HCT116 (cell line): ENCODE measurements around the gene IFT74. TPM values are rescaled to one million over a fixed set of nuclear protein-coding genes. Genes with fewer than 3 reads are reported as not detected.

ENCODE experiments used
- ATAC-seq: fragments of 200-7000 bp; cut with Tn5 transposase; 2 replicates; pipeline ENCODE4 v1.9.1; 2020; ENCODE audit warnings: mild to moderate bottlenecking, moderate library complexity
- BruUV-seq: library from RNA; stranded (reverse); fragments of 400-500 nt; replicated peaks from 2 replicates; lab custom pipeline; 2021; lab: Mats Ljungman, UMichigan
- CTCF ChIA-PET: fragments of 300-600 bp; sonication (Branson Sonifier 250); formaldehyde crosslinking; loops from one replicate; lab custom pipeline; 2021; ENCODE audit warnings: antibody characterized with exemption; lab: Charles Lee
- POLR2A ChIA-PET: fragments of 300-600, 350-600 bp; sonication (Branson Sonifier 250); formaldehyde crosslinking; loops from one replicate; lab custom pipeline; 2021; ENCODE audit warnings: antibody characterized with exemption; lab: Charles Lee
- RAD21 ChIA-PET, 2 experiments: fragments of 300-600 bp; sonication (Branson Sonifier 250); formaldehyde crosslinking; loops; one replicate each; lab custom pipeline; 2023; ENCODE audit warnings: low total read pairs in 2 of 2; ENCODE audit not compliant: uncharacterized antibody in 2 of 2, unreplicated experiment in 2 of 2, low non-redundant PET in 1 of 2; lab: Charles Lee
- DNase-seq: peaks from one replicate; pipeline ENCODE4 v3.0.0-alpha.2; 2010; ENCODE audit warnings: low read depth, low spot score
- H2AFZ ChIP-seq: fragments of 200-600 bp; shearing (Covaris generic), sonication (generic); 2 replicates; pipeline ENCODE4 v1.6.1; 2017; ENCODE audit warnings: low read depth, mixed run types, mixed read lengths, antibody characterized with exemption, low read length; ENCODE audit not compliant: poor library complexity, severe bottlenecking
- H3K27ac ChIP-seq: 2 replicates; pipeline ENCODE4 v1.5.1; 2012; ENCODE audit warnings: low read depth, low read length
- H3K27me3 ChIP-seq: fragments of 200-600 bp; sonication (generic); 2 replicates; pipeline ENCODE4 v1.6.1; 2016; ENCODE audit warnings: mixed run types, low read length, mixed read lengths; ENCODE audit not compliant: insufficient read depth
- H3K36me3 ChIP-seq, 2 experiments: fragments of 200-500 bp in 1 of 2; fragments of 200-600 bp in 1 of 2; sonication (Bioruptor generic) in 1 of 2; sonication (generic) in 1 of 2; 2 replicates each; pipeline versions ENCODE4 v1.5.1 to v1.6.1; 2014 to 2016; ENCODE audit warnings: low read length in 2 of 2, inconsistent platforms in 1 of 2, mixed read lengths in 1 of 2, mixed run types in 1 of 2; ENCODE audit not compliant: insufficient read depth in 2 of 2, control insufficient read depth in 1 of 2
- H3K4me1 ChIP-seq, 2 experiments: fragments of 200-600 bp in 1 of 2; sonication (generic) in 1 of 2; 2 replicates each; pipeline versions ENCODE4 v1.5.1 to v1.6.1; 2012 to 2017; ENCODE audit warnings: low read length in 2 of 2, inconsistent platforms in 1 of 2, mild to moderate bottlenecking in 1 of 2, mixed read lengths in 1 of 2, mixed run types in 1 of 2, moderate library complexity in 1 of 2; ENCODE audit not compliant: insufficient read depth in 2 of 2, control insufficient read depth in 1 of 2
- H3K4me2 ChIP-seq: fragments of 200-600 bp; sonication (generic); 2 replicates; pipeline ENCODE4 v1.6.1; 2017; ENCODE audit warnings: mixed run types, low read length, mixed read lengths
- H3K4me3 ChIP-seq, 2 experiments: fragments of 200-600 bp in 1 of 2; sonication (generic) in 1 of 2; replicated peaks in 1 of 2; 2 replicates each; pipeline ENCODE4 v1.5.1; 2011 to 2016; ENCODE audit warnings: low read length in 2 of 2, control low read depth in 1 of 2, low read depth in 1 of 2, mild to moderate bottlenecking in 1 of 2, mixed read lengths in 1 of 2, mixed run types in 1 of 2
- H3K79me2 ChIP-seq: fragments of 200-600 bp; sonication (generic); 2 replicates; pipeline ENCODE4 v1.6.1; 2017; ENCODE audit warnings: mild to moderate bottlenecking, mixed run types, low read length, moderate library complexity, mixed read lengths; ENCODE audit not compliant: insufficient read depth
- H3K9ac ChIP-seq: fragments of 200-600 bp; sonication (generic); 2 replicates; pipeline ENCODE4 v1.6.1; 2016; ENCODE audit warnings: low read length, mixed read lengths
- H3K9me2 ChIP-seq: fragments of 200-600 bp; sonication (generic), shearing (Covaris generic); 2 replicates; pipeline ENCODE4 v1.6.1; 2017; ENCODE audit warnings: mixed run types, mild to moderate bottlenecking, moderate library complexity; ENCODE audit not compliant: insufficient read depth
- H3K9me3 ChIP-seq, 2 experiments: fragments of 200-500 bp in 1 of 2; fragments of 200-600 bp in 1 of 2; sonication (Bioruptor generic) in 1 of 2; sonication (generic) in 1 of 2; 2 replicates each; pipeline ENCODE4 v1.6.1; 2014 to 2017; ENCODE audit warnings: low read length in 2 of 2, mixed read lengths in 2 of 2, inconsistent platforms in 1 of 2, low read depth in 1 of 2, mild to moderate bottlenecking in 1 of 2, mixed run types in 1 of 2, moderate library complexity in 1 of 2; ENCODE audit not compliant: control insufficient read depth in 1 of 2, insufficient read depth in 1 of 2
- H4K20me1 ChIP-seq: fragments of 200-600 bp; sonication (generic), shearing (Covaris generic); 2 replicates; pipeline ENCODE4 v1.6.1; 2017; ENCODE audit warnings: mixed run types, mild to moderate bottlenecking, moderate library complexity; ENCODE audit not compliant: insufficient read depth
- ATF3 ChIP-seq: IDR thresholded peaks from 2 replicates; pipeline ENCODE4 v1.6.1; 2012
- CEBPB ChIP-seq: IDR thresholded peaks from 2 replicates; pipeline ENCODE4 v1.6.1; 2012; ENCODE audit warnings: low read depth
- CTCF ChIP-seq, 3 experiments: fragments of 200-600 bp in 1 of 3; sonication (generic) in 1 of 3; IDR thresholded peaks in 2 of 3; conservative IDR thresholded peaks in 1 of 3; 2 replicates each; pipeline ENCODE4 v1.5.1; 2012 to 2017; ENCODE audit warnings: low read depth in 2 of 3, low read length in 2 of 3, antibody characterized with exemption in 1 of 3, borderline replicate concordance in 1 of 3, control low read depth in 1 of 3, mild to moderate bottlenecking in 1 of 3, mixed read lengths in 1 of 3, mixed run types in 1 of 3, moderate library complexity in 1 of 3; ENCODE audit not compliant: insufficient read depth in 1 of 3
- ELF1 ChIP-seq: IDR thresholded peaks from 2 replicates; pipeline ENCODE4 v1.6.1; 2012; ENCODE audit warnings: low read depth, borderline replicate concordance
- EZH2 ChIP-seq: fragments of 200-600 bp; sonication (generic); IDR thresholded peaks from 2 replicates; pipeline ENCODE4 v1.6.1; 2017; ENCODE audit warnings: antibody characterized with exemption, mixed run types
- EZH2phosphoT487 ChIP-seq: fragments of 200-600 bp; IDR thresholded peaks from 2 replicates; pipeline ENCODE4 v1.6.1; 2018; ENCODE audit warnings: antibody characterized with exemption, borderline replicate concordance
- FOSL1 ChIP-seq: IDR thresholded peaks from 2 replicates; pipeline ENCODE4 v1.6.1; 2012; ENCODE audit warnings: low read depth
- JUND ChIP-seq: IDR thresholded peaks from 2 replicates; pipeline ENCODE4 v1.6.1; 2012
- MAX ChIP-seq: IDR thresholded peaks from 2 replicates; pipeline ENCODE4 v1.6.1; 2012
- POLR2A ChIP-seq: IDR thresholded peaks from 2 replicates; pipeline ENCODE4 v1.7.0; 2011; ENCODE audit warnings: borderline replicate concordance; ENCODE audit not compliant: insufficient read depth, insufficient read length; ENCODE audit errors: extremely low read depth
- POLR2AphosphoS5 ChIP-seq: IDR thresholded peaks from 2 replicates; pipeline ENCODE4 v1.6.1; 2011; ENCODE audit warnings: mild to moderate bottlenecking, low read depth, low read length, moderate library complexity
- RAD21 ChIP-seq: IDR thresholded peaks from 2 replicates; pipeline ENCODE4 v1.6.1; 2012; ENCODE audit warnings: low read depth, mild to moderate bottlenecking
- REST ChIP-seq: IDR thresholded peaks from 2 replicates; pipeline ENCODE4 v1.6.1; 2012; ENCODE audit warnings: low read depth
- SIN3A ChIP-seq: IDR thresholded peaks from 2 replicates; pipeline ENCODE4 v1.6.1; 2012; ENCODE audit warnings: low read depth
- SRF ChIP-seq: IDR thresholded peaks from 2 replicates; pipeline ENCODE4 v1.6.1; 2012; ENCODE audit warnings: low read depth
- YY1 ChIP-seq: IDR thresholded peaks from 2 replicates; pipeline ENCODE4 v1.6.1; 2011; ENCODE audit warnings: low read length, low read depth, moderate library complexity, mild to moderate bottlenecking; ENCODE audit not compliant: insufficient replicate concordance; ENCODE audit errors: extremely low read depth
- ZBTB33 ChIP-seq: IDR thresholded peaks from 2 replicates; pipeline ENCODE4 v1.6.1; 2011; ENCODE audit warnings: mild to moderate bottlenecking, low read length, moderate library complexity; ENCODE audit not compliant: insufficient replicate concordance; ENCODE audit errors: extremely low read depth
- ZFX ChIP-seq: fragments of 450-650 bp; IDR thresholded peaks from 2 replicates; pipeline ENCODE4 v1.6.1; 2017
- intact Hi-C: fragments of 100-400 bp; cut with micrococcal nuclease; formaldehyde crosslinking; loops from 2 replicates; pipeline ENCODE4 v1.10.0; 2022
- total RNA-seq: library from RNA; stranded (reverse); gene quantifications from one replicate; pipeline ENCODE4 v1.2.1, GENCODE V29; 2021; ENCODE audit not compliant: unreplicated experiment

IFT74 gene
- total RNA-seq, 1 experiment from 2014 or later, result 18.2 TPM

GRCh38 chr9:27037499-27037898 lies 81.3 kb downstream of the IFT74 start:
- intact Hi-C loops, result no loop called here
- Histone ChIP-seq H3K27me3 (no peaks in the 10 kb centered on the region), H3K27ac (no peak overlapping the region), H3K9ac (no peak overlapping the region), H3K4me2 (no peak overlapping the region), H4K20me1 (no peaks in the 10 kb centered on the region), H3K79me2 (no peaks in the 10 kb centered on the region), H3K36me3 (0 out of 4 replicates have a peak, but pooled peaks cover 0 to 2% of the 10 kb centered on the region in 2 experiments), H3K9me3 (no peaks in the 10 kb centered on the region), H3K4me3 (no peak overlapping the region), H2AFZ (no peak overlapping the region), H3K9me2 (no peaks in the 10 kb centered on the region), H3K4me1 (no peaks in the 10 kb centered on the region)
- no peak for TF ChIP-seq SIN3A
- TF ChIP-seq CEBPB, result no peak
- TF ChIP-seq EZH2, result no peak
- no peak for TF ChIP-seq RAD21
- no peak for TF ChIP-seq ZFX
- no peak for TF ChIP-seq POLR2A
- no peak for TF ChIP-seq ELF1
- TF ChIP-seq CTCF (IDR thresholded peaks at IDR 0.05 in 2 of 3, conservative IDR thresholded peaks at IDR 0.05 in 1 of 3; ENCODE audit: borderline replicate concordance in 1 of 3, insufficient read depth in 1 of 3, low read depth in 2 of 3, low read length in 2 of 3), result no peak
- TF ChIP-seq MAX, result no peak
- TF ChIP-seq POLR2AphosphoS5, result no peak
- no peak for TF ChIP-seq ZBTB33
- TF ChIP-seq JUND, result no peak
- no peak for TF ChIP-seq SRF
- TF ChIP-seq REST, result no peak
- no peak for TF ChIP-seq YY1
- TF ChIP-seq EZH2phosphoT487, result no peak
- no peak for TF ChIP-seq ATF3
- no peak for TF ChIP-seq FOSL1
- no peak for DNase-seq
- POLR2A ChIA-PET, result no interaction called here
- no peak for ATAC-seq
- no TSS peak for BruUV-seq
- CTCF ChIA-PET, result no interaction called here
- RAD21 ChIA-PET, result no interaction called here
